ENCODE results near the gene MPPE1. TPM values are rescaled to one million over a fixed set of nuclear protein-coding genes. Genes with fewer than 3 reads are reported as not detected.

Gene MPPE1
- total and polyA plus RNA-seq, 2 experiments from 2014 or later: 45.5 to 59.3 TPM

DNA sequence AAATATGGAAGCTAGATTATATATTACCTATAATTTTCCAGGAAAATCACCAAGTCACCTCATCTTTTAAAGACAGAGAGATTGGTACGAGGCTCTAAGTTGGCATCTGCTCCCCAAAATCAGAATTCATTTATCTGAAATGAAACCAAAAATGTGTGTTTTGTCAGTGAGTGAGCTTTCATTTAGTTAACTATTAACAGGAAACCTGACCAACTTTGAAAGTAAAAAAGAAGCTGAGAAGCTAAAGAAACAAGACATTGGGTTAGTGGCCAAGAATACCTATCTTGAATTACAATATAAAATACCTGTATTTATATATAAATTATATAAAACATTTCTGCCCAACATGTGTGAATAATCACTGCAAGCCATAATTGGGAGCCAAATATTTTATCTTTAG, 1.9 kb downstream of the MPPE1 start:
- H3K27me3 ChIP-seq: no peaks in the 10 kb centered on the region
- no peak overlapping the region for H3K27ac ChIP-seq
- no peak for TF ChIP-seq CTCF (IDR thresholded peaks at IDR 0.05; ENCODE audit: poor library complexity)
- 81% methylated on average over 1 of the region's 1 CpG for WGBS (ENCODE audit: low lambda C conversion rate, missing lambda C conversion rate)
- no peak for DNase-seq (ENCODE audit: low spot score)
- peaks cover 16% of the 10 kb centered on the region for H3K79me2 ChIP-seq
- peaks cover 31% of the 10 kb centered on the region for H3K4me1 ChIP-seq (ENCODE audit: insufficient read depth)
- H4K20me1 ChIP-seq (ENCODE audit: insufficient read depth, poor library complexity, severe bottlenecking): no peaks in the 10 kb centered on the region
- no peak overlapping the region for H2AFZ ChIP-seq
- no peaks in the 10 kb centered on the region for H3K9me3 ChIP-seq (ENCODE audit: low read depth)
- H3K4me3 ChIP-seq: no peak overlapping the region
- no peaks in the 10 kb centered on the region for H3K9me2 ChIP-seq (replicated peaks; ENCODE audit: insufficient read depth)
- H3K36me3 ChIP-seq (replicated peaks; ENCODE audit: insufficient read depth, low read depth): no peaks in the 10 kb centered on the region
- peak overlapping the region; percentile 47 for H3K4me2 ChIP-seq

GRCh38 chr18:11905613-11906012, 2.5 kb downstream of the MPPE1 start:
- peaks cover 16% of the 10 kb centered on the region for H3K79me2 ChIP-seq
- no peak overlapping the region for H2AFZ ChIP-seq
- H4K20me1 ChIP-seq (ENCODE audit: insufficient read depth, poor library complexity, severe bottlenecking): no peaks in the 10 kb centered on the region
- no peaks in the 10 kb centered on the region for H3K9me3 ChIP-seq (ENCODE audit: low read depth)
- H3K27ac ChIP-seq: no peak overlapping the region
- WGBS (ENCODE audit: low lambda C conversion rate, missing lambda C conversion rate): 84% methylated on average over 4 of the region's 4 CpGs
- H3K4me2 ChIP-seq: no peak overlapping the region
- TF ChIP-seq EZH2phosphoT487 (IDR thresholded peaks at IDR 0.05; ENCODE audit: low read depth, severe bottlenecking, unreplicated experiment) (no peak), EZH2 (IDR thresholded peaks at IDR 0.05; ENCODE audit: borderline replicate concordance) (no peak), CTCF (IDR thresholded peaks at IDR 0.05; ENCODE audit: poor library complexity) (no peak)
- no peak overlapping the region for H3K4me3 ChIP-seq
- H3K9me2 ChIP-seq (replicated peaks; ENCODE audit: insufficient read depth): no peaks in the 10 kb centered on the region
- DNase-seq (ENCODE audit: low spot score): no peak
- peaks cover 31% of the 10 kb centered on the region for H3K4me1 ChIP-seq (ENCODE audit: insufficient read depth)
- H3K27me3 ChIP-seq: no peaks in the 10 kb centered on the region
- H3K36me3 ChIP-seq (replicated peaks; ENCODE audit: insufficient read depth, low read depth): no peaks in the 10 kb centered on the region

GRCh38 chr18:11902522-11903292, 5.4 kb downstream of the MPPE1 start:
- Histone ChIP-seq H3K9me3 (ENCODE audit: low read depth) (no peaks in the 10 kb centered on the region), H3K4me1 (ENCODE audit: insufficient read depth) (peaks cover 21% of the 10 kb centered on the region), H3K36me3 (replicated peaks; ENCODE audit: insufficient read depth, low read depth) (no peaks in the 10 kb centered on the region), H2AFZ (no peak overlapping the region), H3K27me3 (no peaks in the 10 kb centered on the region), H3K79me2 (peaks cover 14% of the 10 kb centered on the region), H3K4me2 (peak overlapping the region; percentile 1), H4K20me1 (ENCODE audit: insufficient read depth, poor library complexity, severe bottlenecking) (no peaks in the 10 kb centered on the region), H3K27ac (peak overlapping the region; percentile 42), H3K9me2 (replicated peaks; ENCODE audit: insufficient read depth) (no peaks in the 10 kb centered on the region), H3K4me3 (no peak overlapping the region)
- no peak for TF ChIP-seq EZH2 (IDR thresholded peaks at IDR 0.05; ENCODE audit: borderline replicate concordance)
- no peak for TF ChIP-seq CTCF (IDR thresholded peaks at IDR 0.05; ENCODE audit: poor library complexity)
- no peak for TF ChIP-seq EZH2phosphoT487 (IDR thresholded peaks at IDR 0.05; ENCODE audit: low read depth, severe bottlenecking, unreplicated experiment)
- no peak for DNase-seq (ENCODE audit: low spot score)
- 40% methylated on average over 7 of the region's 7 CpGs for WGBS (ENCODE audit: low lambda C conversion rate, missing lambda C conversion rate)

All from hepatocyte (in vitro differentiated cells).